ENCODE results near the gene SCT. TPM values are rescaled to one million over a fixed set of nuclear protein-coding genes. Genes with fewer than 3 reads are reported as not detected.

SCT gene
- total RNA-seq, 1 donor from 2014 or later: not detected

DNA sequence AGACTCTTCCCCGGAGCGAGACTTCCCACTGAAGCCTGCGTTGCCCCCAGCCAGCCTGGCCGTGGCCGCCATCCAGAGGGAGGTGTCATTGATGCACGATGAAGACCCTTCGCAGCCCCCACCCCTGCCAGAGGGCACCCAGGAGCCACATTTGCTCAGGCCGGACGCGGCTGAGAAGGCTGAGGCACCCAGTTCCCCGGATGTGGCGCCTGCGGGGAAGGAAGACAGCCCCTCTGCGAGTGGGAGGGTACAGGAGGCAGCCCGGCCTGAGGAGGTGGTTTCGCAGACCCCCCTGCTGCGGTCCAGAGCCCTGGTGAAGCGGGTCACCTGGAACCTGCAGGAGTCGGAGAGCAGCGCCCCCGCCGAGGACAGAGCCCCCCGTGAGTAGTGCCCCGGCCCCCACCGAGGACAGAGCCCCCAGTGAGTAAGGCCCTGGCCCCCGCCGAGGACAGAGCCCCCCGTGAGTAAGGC is 17.6 kb downstream of the SCT start:
- Mint-ChIP-seq H3K4me1 (ENCODE audit: unreplicated experiment) (peaks cover 2% of the 10 kb centered on the region), H3K27me3 (ENCODE audit: unreplicated experiment) (no peaks in the 10 kb centered on the region), H3K9me3 (ENCODE audit: unreplicated experiment) (no peaks in the 10 kb centered on the region), H3K36me3 (ENCODE audit: unreplicated experiment) (peaks cover 28% of the 10 kb centered on the region), H3K4me3 (ENCODE audit: unreplicated experiment) (no peak overlapping the region), H3K27ac (ENCODE audit: unreplicated experiment) (no peak overlapping the region)
- TF ChIP-seq, protein P1, sequence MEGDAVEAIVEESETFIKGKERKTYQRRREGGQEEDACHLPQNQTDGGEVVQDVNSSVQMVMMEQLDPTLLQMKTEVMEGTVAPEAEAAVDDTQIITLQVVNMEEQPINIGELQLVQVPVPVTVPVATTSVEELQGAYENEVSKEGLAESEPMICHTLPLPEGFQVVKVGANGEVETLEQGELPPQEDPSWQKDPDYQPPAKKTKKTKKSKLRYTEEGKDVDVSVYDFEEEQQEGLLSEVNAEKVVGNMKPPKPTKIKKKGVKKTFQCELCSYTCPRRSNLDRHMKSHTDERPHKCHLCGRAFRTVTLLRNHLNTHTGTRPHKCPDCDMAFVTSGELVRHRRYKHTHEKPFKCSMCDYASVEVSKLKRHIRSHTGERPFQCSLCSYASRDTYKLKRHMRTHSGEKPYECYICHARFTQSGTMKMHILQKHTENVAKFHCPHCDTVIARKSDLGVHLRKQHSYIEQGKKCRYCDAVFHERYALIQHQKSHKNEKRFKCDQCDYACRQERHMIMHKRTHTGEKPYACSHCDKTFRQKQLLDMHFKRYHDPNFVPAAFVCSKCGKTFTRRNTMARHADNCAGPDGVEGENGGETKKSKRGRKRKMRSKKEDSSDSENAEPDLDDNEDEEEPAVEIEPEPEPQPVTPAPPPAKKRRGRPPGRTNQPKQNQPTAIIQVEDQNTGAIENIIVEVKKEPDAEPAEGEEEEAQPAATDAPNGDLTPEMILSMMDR (IDR thresholded peaks at IDR 0.05): no peak
- no peak for DNase-seq (ENCODE audit: extremely low spot score, unreplicated experiment)

DNA sequence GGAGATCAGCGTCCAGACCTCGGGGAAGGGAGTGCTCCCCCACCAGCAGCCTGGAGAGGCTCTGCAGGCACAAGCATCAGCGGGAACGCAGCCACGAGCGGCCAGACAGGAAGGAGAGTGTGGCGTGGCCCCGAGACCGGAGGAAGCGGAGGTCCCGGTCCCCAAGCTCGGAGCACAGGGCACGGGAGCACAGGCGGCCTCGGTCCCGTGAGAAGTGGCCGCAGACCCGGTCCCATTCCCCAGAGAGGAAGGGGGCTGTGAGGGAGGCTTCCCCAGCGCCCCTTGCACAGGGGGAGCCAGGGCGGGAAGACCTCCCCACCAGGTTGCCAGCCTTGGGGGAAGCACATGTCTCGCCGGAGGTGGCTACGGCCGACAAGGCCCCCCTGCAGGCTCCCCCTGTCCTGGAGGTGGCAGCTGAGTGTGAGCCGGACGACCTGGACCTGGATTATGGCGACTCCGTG is 18.2 kb downstream of the SCT start:
- no peaks in the 10 kb centered on the region for H3K9me3 Mint-ChIP-seq (ENCODE audit: unreplicated experiment)
- TF ChIP-seq, protein P1 (IDR thresholded peaks at IDR 0.05): no peak
- H3K4me3 Mint-ChIP-seq (ENCODE audit: unreplicated experiment): no peak overlapping the region
- no peaks in the 10 kb centered on the region for H3K27me3 Mint-ChIP-seq (ENCODE audit: unreplicated experiment)
- peaks cover 33% of the 10 kb centered on the region for H3K36me3 Mint-ChIP-seq (ENCODE audit: unreplicated experiment)
- no peak for DNase-seq (ENCODE audit: extremely low spot score, unreplicated experiment)
- peaks cover 2% of the 10 kb centered on the region for H3K4me1 Mint-ChIP-seq (ENCODE audit: unreplicated experiment)
- H3K27ac Mint-ChIP-seq (ENCODE audit: unreplicated experiment): no peak overlapping the region

DNA sequence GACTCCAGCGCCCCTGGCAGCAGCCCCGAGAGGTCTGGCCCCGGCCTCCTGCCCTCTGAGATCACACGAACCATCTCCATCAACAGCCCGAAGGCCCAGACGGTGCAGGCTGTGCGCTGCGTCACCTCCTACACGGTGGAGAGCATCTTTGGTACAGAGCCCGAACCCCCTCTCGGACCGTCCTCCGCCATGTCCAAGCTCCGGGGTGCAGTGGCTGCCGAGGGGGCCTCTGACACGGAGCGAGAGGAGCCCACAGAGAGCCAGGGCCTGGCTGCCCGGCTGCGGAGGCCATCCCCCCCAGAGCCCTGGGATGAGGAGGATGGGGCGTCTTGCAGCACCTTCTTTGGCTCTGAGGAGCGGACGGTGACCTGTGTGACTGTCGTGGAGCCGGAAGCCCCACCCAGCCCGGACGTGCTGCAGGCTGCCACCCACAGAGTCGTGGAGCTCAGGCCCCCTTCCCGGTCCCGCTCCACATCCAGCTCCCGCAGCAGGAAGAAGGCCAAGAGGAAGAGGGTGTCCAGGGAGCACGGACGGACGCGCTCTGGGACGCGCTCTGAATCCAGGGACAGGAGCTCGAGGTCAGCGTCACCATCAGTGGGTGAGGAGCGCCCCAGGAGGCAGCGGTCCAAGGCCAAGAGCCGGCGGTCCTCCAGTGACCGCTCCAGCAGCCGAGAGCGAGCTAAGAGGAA is 18.9 kb downstream of the SCT start:
- Mint-ChIP-seq H3K4me1 (ENCODE audit: unreplicated experiment) (peaks cover 2% of the 10 kb centered on the region), H3K9me3 (ENCODE audit: unreplicated experiment) (no peaks in the 10 kb centered on the region), H3K4me3 (ENCODE audit: unreplicated experiment) (no peak overlapping the region), H3K27me3 (ENCODE audit: unreplicated experiment) (no peaks in the 10 kb centered on the region), H3K36me3 (ENCODE audit: unreplicated experiment) (peaks cover 35% of the 10 kb centered on the region), H3K27ac (ENCODE audit: unreplicated experiment) (no peak overlapping the region)
- TF ChIP-seq, protein P1 (IDR thresholded peaks at IDR 0.05): no peak
- no peak for DNase-seq (ENCODE audit: extremely low spot score, unreplicated experiment)

DNA sequence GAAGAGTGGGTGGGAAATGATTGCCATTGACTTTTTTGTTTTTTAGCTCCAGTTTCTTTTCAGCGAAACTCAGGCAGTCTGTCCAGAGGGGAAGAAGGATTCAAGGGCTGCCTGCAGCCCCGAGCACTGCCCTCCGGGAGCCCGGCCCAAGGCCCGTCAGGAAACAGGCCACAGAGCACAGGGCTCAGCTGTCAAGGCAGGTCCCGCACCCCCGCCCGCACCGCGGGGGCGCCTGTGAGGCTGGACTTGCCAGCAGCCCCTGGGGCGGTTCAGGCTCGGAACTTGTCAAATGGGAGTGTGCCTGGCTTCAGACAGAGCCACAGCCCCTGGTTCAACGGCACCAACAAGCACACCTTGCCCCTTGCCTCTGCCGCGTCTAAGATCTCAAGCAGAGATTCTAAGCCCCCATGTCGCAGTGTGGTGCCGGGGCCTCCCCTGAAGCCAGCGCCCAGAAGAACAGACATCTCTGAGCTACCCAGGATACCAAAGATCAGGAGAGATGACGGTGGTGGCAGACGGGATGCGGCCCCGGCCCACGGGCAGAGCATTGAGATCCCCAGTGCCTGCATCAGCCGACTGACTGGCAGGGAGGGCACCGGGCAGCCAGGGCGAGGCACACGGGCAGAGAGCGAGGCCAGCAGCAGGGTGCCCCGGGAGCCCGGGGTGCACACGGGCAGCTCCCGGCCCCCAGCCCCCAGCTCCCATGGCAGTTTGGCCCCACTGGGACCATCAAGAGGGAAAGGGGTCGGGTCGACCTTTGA is 19.8 kb downstream of the SCT start:
- Mint-ChIP-seq H3K9me3 (ENCODE audit: unreplicated experiment) (no peaks in the 10 kb centered on the region), H3K4me1 (ENCODE audit: unreplicated experiment) (peaks cover 2% of the 10 kb centered on the region), H3K27ac (ENCODE audit: unreplicated experiment) (no peak overlapping the region), H3K27me3 (ENCODE audit: unreplicated experiment) (no peaks in the 10 kb centered on the region), H3K36me3 (ENCODE audit: unreplicated experiment) (peaks cover 31% of the 10 kb centered on the region), H3K4me3 (ENCODE audit: unreplicated experiment) (no peak overlapping the region)
- no peak for DNase-seq (ENCODE audit: extremely low spot score, unreplicated experiment)
- TF ChIP-seq, protein P1 (IDR thresholded peaks at IDR 0.05): no peak

DNA sequence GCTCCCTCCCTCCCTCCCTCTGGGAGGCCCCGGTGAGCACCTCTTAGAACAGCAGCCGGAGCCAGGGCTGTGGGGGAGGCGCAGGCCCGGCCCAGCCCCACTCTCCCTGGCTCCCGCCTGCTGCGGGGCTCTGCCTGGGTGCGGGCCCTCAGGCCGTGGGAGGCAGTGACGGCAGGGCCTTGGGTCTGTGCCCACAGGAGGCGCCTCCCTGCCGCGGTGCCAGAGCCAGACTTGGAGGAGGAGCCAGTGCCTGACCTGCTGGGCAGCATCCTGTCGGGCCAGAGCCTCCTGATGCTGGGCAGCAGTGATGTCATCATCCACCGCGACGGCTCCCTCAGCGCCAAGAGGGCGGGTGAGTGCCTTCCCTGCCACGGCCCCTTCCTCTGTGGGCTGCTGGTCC is 20.7 kb downstream of the SCT start:
- DNase-seq (ENCODE audit: extremely low spot score, unreplicated experiment): no peak
- Mint-ChIP-seq H3K27ac (ENCODE audit: unreplicated experiment) (no peak overlapping the region), H3K36me3 (ENCODE audit: unreplicated experiment) (peaks cover 36% of the 10 kb centered on the region), H3K4me1 (ENCODE audit: unreplicated experiment) (no peaks in the 10 kb centered on the region), H3K9me3 (ENCODE audit: unreplicated experiment) (no peaks in the 10 kb centered on the region), H3K27me3 (ENCODE audit: unreplicated experiment) (no peaks in the 10 kb centered on the region), H3K4me3 (ENCODE audit: unreplicated experiment) (no peak overlapping the region)
- TF ChIP-seq, protein P1 (IDR thresholded peaks at IDR 0.05): no peak
